Skeletal muscle satellite cell (primary cell): ENCODE results near the gene LSM12.
A peak's percentile ranks its signal among the peaks of the same experiment; 100 is the strongest.
"Not testable (repeated sequence)": the region's sequence is repeated elsewhere in the genome, so short reads cannot be mapped to it uniquely, and the experiment has no call there.

Source experiments
- H3K27me3 ChIP-seq: 2 replicates; pipeline ENCODE4 v1.7.0; 2013; ENCODE audit warnings: low read length; ENCODE audit not compliant: control insufficient read depth, insufficient read depth
- H3K36me3 ChIP-seq: 2 replicates; pipeline ENCODE4 v1.7.0; 2013; ENCODE audit warnings: mild to moderate bottlenecking, control low read depth, low read length; ENCODE audit not compliant: insufficient read depth
- H3K4me1 ChIP-seq: 2 replicates; pipeline ENCODE4 v1.7.0; 2013; ENCODE audit warnings: low read length; ENCODE audit not compliant: control insufficient read depth, insufficient read depth
- H3K4me2 ChIP-seq: 2 replicates; pipeline ENCODE4 v1.7.0; 2013; ENCODE audit warnings: mild to moderate bottlenecking, low read length
- H3K4me3 ChIP-seq: 2 replicates; pipeline ENCODE4 v1.7.0; 2013; ENCODE audit warnings: low read length
- H3K9ac ChIP-seq: 2 replicates; pipeline ENCODE4 v1.7.0; 2013; ENCODE audit warnings: mild to moderate bottlenecking, low read depth, low read length, moderate library complexity
- H3K9me3 ChIP-seq: replicated peaks from 2 replicates; pipeline ENCODE4 v1.7.0; 2013; ENCODE audit warnings: mild to moderate bottlenecking, control low read depth, low read length

Gene LSM12

GRCh38 chr17:44108440-44109311 is 42.2 kb upstream of the LSM12 start:
- Histone ChIP-seq H3K9ac (peak overlapping the region; percentile 80), H3K27me3 (no peaks in the 10 kb centered on the region), H3K36me3 (no peaks in the 10 kb centered on the region), H3K9me3 (no peaks in the 10 kb centered on the region), H3K4me1 (peaks cover 55% of the 10 kb centered on the region), H3K4me2 (peak overlapping the region; percentile 84), H3K4me3 (peak overlapping the region; percentile 68)

GRCh38 chr17:44106801-44107200 is 40.3 kb upstream of the LSM12 start:
- no peak overlapping the region for H3K4me3 ChIP-seq
- H3K9ac ChIP-seq: no peak overlapping the region
- no peaks in the 10 kb centered on the region for H3K9me3 ChIP-seq
- H3K4me1 ChIP-seq: peaks cover 55% of the 10 kb centered on the region
- H3K27me3 ChIP-seq: no peaks in the 10 kb centered on the region
- no peaks in the 10 kb centered on the region for H3K36me3 ChIP-seq
- no peak overlapping the region for H3K4me2 ChIP-seq

DNA sequence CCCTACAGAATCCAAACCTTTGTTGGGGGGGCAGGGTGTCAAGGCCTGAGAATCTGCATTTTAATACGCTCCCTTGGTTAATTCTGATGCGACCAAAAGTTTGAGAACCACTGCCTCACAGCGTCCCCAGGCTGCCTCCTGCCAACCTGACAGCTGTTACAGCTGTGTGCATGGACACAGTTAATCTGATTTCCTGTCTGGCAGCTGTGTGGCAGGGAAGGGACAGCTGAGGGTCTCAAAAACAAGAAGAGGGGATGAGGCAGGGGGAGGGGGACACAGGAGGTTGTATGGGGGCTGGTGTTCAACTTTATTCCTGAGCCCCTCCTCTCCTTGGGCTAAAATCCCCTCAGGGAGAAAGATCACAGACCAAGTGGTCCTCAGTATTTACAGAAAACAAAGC is 39.5 kb upstream of the LSM12 start:
- peak overlapping the region; percentile 5 for H3K9ac ChIP-seq
- no peaks in the 10 kb centered on the region for H3K27me3 ChIP-seq
- H3K36me3 ChIP-seq: no peaks in the 10 kb centered on the region
- no peaks in the 10 kb centered on the region for H3K9me3 ChIP-seq
- H3K4me3 ChIP-seq: no peak overlapping the region
- no peak overlapping the region for H3K4me2 ChIP-seq
- H3K4me1 ChIP-seq: peaks cover 53% of the 10 kb centered on the region

DNA sequence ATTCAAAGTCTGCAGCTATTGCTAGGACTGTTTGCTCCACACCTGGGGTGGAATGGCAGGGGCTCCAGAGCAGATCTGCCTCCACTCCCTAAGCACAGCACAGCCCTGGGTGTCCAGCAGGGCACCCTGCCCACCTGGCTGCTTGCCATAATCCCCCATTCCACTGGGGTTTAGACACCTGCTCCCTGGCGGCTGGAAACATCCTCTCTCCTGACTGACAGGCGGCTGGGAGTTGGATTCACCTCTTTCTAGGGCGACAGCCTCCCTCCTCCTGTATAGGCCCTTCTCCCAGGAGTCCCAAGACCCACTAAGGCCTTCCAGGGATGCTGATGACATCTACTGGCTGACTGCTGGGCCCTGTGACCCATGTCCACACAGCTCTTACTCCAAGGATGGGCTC is 39.0 kb upstream of the LSM12 start:
- H3K36me3 ChIP-seq: no peaks in the 10 kb centered on the region
- H3K27me3 ChIP-seq: no peaks in the 10 kb centered on the region
- H3K9ac ChIP-seq: peak overlapping the region; percentile 5
- H3K4me1 ChIP-seq: peaks cover 49% of the 10 kb centered on the region
- H3K9me3 ChIP-seq: no peaks in the 10 kb centered on the region
- H3K4me2 ChIP-seq: no peak overlapping the region
- no peak overlapping the region for H3K4me3 ChIP-seq

DNA sequence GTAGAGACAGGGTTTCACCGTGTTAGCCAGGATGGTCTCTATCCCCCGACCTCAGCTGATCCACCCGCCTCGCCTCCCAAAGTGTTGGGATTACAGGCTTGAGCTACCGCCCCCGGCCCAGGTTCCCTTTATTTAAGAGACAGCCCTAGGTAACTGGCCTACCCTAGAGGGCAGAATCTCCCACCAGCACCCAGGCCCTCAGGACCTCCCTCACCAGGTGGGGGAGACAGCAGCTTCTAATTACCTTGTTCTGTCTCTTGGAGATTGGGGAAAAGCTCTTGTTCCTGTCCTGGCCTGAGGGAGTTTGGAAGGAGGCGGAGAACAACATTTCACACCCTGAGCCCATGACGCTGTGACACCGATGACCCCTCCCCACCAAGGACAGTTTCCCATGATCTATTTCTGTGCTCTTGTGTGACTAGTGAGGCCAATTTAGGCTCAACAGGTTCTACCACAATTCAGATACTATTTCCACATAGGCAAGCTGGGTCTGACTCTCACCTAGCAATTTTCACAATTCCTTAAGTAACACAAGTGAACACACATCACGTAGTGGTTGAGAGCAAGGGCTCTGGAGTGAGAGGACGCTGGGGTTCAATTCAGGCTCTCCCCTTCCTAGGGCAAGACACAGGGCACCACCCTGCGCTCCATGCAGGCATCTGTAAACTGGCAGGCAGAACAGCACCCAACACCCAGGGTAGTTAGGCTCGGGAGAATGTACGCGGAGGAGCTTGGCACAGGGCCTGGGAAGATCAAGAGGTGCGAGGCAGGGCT is 36.6 kb upstream of the LSM12 start:
- Histone ChIP-seq H3K4me2 (no peak overlapping the region), H3K27me3 (no peaks in the 10 kb centered on the region), H3K36me3 (no peaks in the 10 kb centered on the region), H3K4me3 (no peak overlapping the region), H3K9ac (no peak overlapping the region), H3K9me3 (no peaks in the 10 kb centered on the region), H3K4me1 (peaks cover 28% of the 10 kb centered on the region)

GRCh38 chr17:44101858-44102257 is 35.4 kb upstream of the LSM12 start:
- not testable (repeated sequence) for H3K9ac ChIP-seq, H3K4me2 ChIP-seq, H3K4me3 ChIP-seq, H3K9me3 ChIP-seq, H3K27me3 ChIP-seq, H3K36me3 ChIP-seq
- H3K4me1 ChIP-seq: peaks cover 29% of the 10 kb centered on the region

GRCh38 chr17:44097110-44097958 is 30.9 kb upstream of the LSM12 start:
- peak overlapping the region; percentile 88 for H3K9ac ChIP-seq

GRCh38 chr17:44095647-44096496 is 29.4 kb upstream of the LSM12 start:
- Histone ChIP-seq H3K9me3 (no peaks in the 10 kb centered on the region), H3K4me1 (peaks cover 43% of the 10 kb centered on the region), H3K27me3 (no peaks in the 10 kb centered on the region), H3K4me2 (peak overlapping the region; percentile 93), H3K9ac (peak overlapping the region; percentile 88), H3K36me3 (peaks cover 4% of the 10 kb centered on the region), H3K4me3 (peak overlapping the region; percentile 63)

More at GRCh38 chr17:44097110-44097958, 30.9 kb upstream of the LSM12 start:
- Histone ChIP-seq H3K36me3 (peaks cover 4% of the 10 kb centered on the region), H3K9me3 (no peaks in the 10 kb centered on the region), H3K4me1 (peaks cover 50% of the 10 kb centered on the region), H3K4me2 (no peak overlapping the region), H3K27me3 (no peaks in the 10 kb centered on the region), H3K4me3 (no peak overlapping the region)

GRCh38 chr17:44095388-44095646 is 28.8 kb upstream of the LSM12 start:
- Histone ChIP-seq H3K4me3 (peak overlapping the region; percentile 19), H3K4me1 (peaks cover 43% of the 10 kb centered on the region), H3K9ac (peak overlapping the region; percentile 61), H3K27me3 (no peaks in the 10 kb centered on the region), H3K36me3 (peaks cover 4% of the 10 kb centered on the region), H3K4me2 (peak overlapping the region; percentile 93), H3K9me3 (no peaks in the 10 kb centered on the region)

GRCh38 chr17:44094701-44095387 is 28.4 kb upstream of the LSM12 start:
- peak overlapping the region; percentile 61 for H3K9ac ChIP-seq
- H3K9me3 ChIP-seq: no peaks in the 10 kb centered on the region
- H3K4me2 ChIP-seq: peak overlapping the region; percentile 93
- peaks cover 4% of the 10 kb centered on the region for H3K36me3 ChIP-seq
- peaks cover 43% of the 10 kb centered on the region for H3K4me1 ChIP-seq
- H3K4me3 ChIP-seq: peak overlapping the region; percentile 19
- no peaks in the 10 kb centered on the region for H3K27me3 ChIP-seq
